Stimulated activated CD8-positive, alpha-beta memory T cell treated with anti-CD3 and anti-CD28 coated beads, Interleukin-4, amount 100 ng/mL, for 4 hours (primary cell): Measurements from ENCODE around the gene BPIFB4.
"Not testable (repeated sequence)": the region's sequence is repeated elsewhere in the genome, so short reads cannot be mapped to it uniquely, and the experiment has no call there.

Experiments
- DNase-seq, 2 donors: peaks; one replicate each; pipeline ENCODE4 v3.0.0-alpha.2; 2020; ENCODE audit warnings: low read depth in 2 of 2, low spot score in 1 of 2

BPIFB4 gene

GRCh38 chr20:33084722-33085121 lies 5.3 kb downstream of the BPIFB4 start:
- DNase-seq, result no peak

- DNase-seq, result no peak
Observed at GRCh38 chr20:33086052-33086722, 6.7 kb downstream of the BPIFB4 start.

- no peak for DNase-seq
Observed at GRCh38 chr20:33091147-33091546, 11.7 kb downstream of the BPIFB4 start.

DNA sequence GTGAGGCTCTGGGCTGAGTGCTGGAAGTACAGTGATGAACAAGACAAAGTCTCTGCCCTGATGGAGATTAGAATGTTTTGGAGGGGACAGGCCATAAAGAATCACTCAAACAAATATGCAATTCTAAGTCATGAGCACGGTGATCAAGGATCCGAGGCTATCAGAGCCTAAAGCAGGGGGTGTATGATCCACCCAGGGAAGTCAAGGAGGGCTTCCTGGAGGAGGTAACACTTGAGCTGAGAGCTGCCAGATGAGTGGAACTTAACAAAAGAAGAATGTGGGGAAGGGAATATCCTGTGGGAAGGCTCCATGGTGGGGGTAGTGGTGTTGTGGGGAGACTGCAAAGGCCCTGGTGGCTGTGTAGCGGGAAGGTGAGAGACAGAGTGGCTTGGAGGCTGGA lies 12.2 kb downstream of the BPIFB4 start:
- DNase-seq, result no peak

- no peak for DNase-seq
Observed at GRCh38 chr20:33092361-33092760, 12.9 kb downstream of the BPIFB4 start.

DNA sequence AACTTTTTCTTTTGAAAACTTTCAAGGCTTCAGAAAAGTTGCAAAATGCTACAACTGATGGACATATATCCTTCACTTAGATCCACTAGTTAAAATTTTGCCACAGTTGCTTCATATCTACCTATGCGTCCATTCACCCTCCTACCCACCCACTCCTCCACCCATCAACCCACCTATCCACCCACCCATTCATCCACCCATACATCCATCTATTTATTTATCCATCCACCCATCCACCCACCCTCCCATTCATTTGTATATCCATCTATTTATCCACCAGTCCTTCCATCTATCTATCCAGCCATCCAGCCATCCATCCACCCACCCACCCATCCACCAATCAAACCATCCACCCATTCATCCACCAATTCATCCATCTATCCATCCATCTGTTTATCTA lies 13.6 kb downstream of the BPIFB4 start:
- no peak for DNase-seq

GRCh38 chr20:33093582-33093981 lies 14.1 kb downstream of the BPIFB4 start:
- DNase-seq, result no peak

- DNase-seq, result no peak
Observed at GRCh38 chr20:33095249-33095648, 15.8 kb downstream of the BPIFB4 start.

GRCh38 chr20:33095902-33096584 lies 16.6 kb downstream of the BPIFB4 start:
- DNase-seq, result not testable (repeated sequence)

GRCh38 chr20:33097001-33097400 lies 17.6 kb downstream of the BPIFB4 start:
- DNase-seq, result no peak

- DNase-seq, result no peak
Observed at GRCh38 chr20:33099843-33100538, 20.5 kb downstream of the BPIFB4 start.

- DNase-seq, result no peak
Observed at GRCh38 chr20:33103556-33103955, 24.1 kb downstream of the BPIFB4 start.

DNA sequence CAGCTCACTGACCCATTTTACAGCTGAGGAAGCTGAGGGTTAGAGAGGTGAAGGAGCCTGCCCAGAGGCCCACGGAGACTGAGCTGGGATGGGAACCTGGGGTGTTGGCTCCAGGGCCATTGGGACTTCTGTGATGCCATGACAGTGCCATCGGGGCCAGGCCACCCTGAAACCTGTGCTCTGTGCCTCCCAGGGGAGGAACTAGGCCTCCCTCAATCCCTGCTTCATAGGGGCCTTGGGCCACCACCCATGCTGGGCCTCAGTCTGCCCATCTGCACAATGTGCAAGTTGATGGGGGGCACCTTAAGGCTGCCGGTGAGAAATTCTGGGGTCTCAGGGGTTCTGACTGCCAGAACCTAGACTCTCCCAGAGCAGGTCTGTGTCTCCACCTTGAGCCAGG lies 24.9 kb downstream of the BPIFB4 start:
- DNase-seq, result no peak

DNA sequence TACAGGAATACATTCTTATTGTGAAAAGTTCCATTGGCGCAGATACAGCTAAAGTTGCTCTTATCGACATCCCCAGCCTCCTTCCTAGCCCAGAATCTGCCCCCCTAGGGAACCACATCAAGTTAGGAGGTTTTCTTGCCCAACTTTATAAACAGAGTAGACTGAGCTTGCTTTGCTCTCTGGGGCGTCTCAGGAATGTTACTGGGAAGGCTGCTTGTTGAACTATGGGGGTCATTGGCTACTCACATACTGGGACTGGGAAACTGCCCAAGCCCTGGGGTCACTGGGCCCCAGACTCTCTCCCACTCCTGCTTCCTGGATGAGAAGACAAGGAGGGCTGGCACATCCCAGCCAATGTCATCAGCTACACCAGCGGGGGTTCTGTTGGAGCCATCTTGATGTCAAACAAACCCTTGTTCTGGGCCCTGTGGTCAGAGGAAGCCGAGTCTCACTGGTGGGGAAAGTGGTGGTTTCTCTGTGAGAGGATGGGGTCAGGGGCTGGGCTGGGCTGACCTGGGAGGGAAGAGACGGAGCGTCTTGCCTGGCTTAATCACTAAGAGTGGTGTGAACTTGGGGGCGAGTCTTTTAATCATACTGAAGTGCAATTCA lies 26.0 kb downstream of the BPIFB4 start:
- DNase-seq, result no peak

- not testable (repeated sequence) for DNase-seq
Observed at GRCh38 chr20:33106058-33106620, 26.7 kb downstream of the BPIFB4 start.

DNA sequence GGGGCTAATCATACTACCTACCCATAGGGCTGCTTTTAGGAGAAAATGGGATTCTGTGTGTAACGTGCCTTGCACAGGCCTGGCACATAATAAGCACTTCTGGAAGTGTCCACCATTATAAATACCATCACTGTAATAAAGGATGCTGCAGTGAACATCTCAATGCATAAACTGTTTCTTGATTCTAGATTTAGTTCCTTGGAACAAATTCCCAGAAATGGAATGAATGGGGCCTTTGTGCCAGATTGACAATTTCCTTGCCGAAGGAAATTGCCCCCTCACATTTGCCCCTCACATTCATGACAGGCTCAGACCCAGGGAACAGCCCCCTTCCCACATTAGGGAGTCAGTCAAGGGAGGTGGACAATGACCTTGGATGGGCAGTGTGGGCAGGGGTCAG lies 29.2 kb downstream of the BPIFB4 start:
- no peak for DNase-seq

DNA sequence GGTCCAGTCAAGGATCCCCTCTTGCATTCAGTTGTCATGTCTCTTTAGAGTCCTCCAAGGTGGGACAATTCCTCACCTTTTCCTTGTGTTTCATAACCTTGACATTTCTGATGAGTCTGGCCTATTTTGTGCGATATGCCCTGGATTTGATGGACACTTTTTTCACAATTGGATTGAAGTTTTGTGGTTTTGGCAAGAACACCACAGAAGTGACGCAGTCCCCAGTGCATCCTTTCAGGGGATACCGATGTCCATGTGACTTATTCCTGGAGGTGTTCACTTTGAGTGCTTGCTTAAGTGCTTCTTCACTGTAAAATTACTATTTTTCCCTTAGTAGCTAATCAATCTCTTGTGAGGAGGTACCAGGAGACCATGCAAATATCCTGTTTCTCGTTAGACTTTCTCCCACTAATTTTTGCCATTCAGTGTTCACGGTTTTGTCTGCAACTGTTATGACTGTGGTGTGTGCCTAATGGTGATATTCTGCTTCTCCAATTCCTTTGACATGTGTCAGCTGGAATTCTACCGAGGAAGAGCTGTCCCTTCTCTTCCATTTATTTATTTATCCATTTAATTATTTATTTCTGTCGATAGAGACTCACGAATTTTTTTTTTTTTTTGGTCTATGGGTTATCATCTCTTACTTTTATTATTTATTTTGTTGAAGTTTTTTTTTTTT lies 30.8 kb downstream of the BPIFB4 start:
- no peak for DNase-seq

DNA sequence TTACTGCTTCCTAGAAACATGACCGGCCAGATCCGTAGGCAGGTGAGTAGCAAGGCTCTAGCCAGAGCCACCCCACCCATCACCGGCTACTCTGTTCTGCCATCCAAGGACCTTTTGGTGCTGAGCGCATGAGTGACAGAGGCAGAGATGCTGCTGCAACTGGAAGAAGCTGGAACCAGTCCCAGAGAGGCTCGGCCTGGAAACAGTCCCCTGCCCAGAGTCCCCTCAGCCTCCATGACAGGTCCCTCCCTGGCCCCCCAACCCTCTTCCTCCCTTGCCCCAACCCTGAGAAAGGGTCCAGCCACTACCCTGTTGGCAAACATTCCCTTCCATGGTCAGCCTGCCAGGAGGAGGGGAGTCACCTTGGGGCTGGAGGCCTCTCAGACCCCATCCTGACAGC lies 31.9 kb downstream of the BPIFB4 start:
- DNase-seq, result no peak

- no peak for DNase-seq
Observed at GRCh38 chr20:33112547-33113386, 33.3 kb downstream of the BPIFB4 start.

- no peak for DNase-seq
Observed at GRCh38 chr20:33113387-33113908, 34.0 kb downstream of the BPIFB4 start.
